B cell (primary cell): ENCODE results near the gene LENG1.
"Not testable (repeated sequence)": the region's sequence is repeated elsewhere in the genome, so short reads cannot be mapped to it uniquely, and the experiment has no call there.

Source experiments
- EZH2 ChIP-seq: IDR thresholded peaks from 2 replicates; pipeline ENCODE4 v1.6.1; 2012; ENCODE audit warnings: borderline replicate concordance, low read depth, mild to moderate bottlenecking, moderate library complexity, low read length; ENCODE audit not compliant: insufficient read depth, poor library complexity, severe bottlenecking
- TF ChIP-seq, protein P1 (sequence below): fragments of 200-600 bp; IDR thresholded peaks from one replicate; pipeline ENCODE4 v1.8.0; 2022; ENCODE audit warnings: antibody characterized with exemption, mild to moderate bottlenecking

DNA sequence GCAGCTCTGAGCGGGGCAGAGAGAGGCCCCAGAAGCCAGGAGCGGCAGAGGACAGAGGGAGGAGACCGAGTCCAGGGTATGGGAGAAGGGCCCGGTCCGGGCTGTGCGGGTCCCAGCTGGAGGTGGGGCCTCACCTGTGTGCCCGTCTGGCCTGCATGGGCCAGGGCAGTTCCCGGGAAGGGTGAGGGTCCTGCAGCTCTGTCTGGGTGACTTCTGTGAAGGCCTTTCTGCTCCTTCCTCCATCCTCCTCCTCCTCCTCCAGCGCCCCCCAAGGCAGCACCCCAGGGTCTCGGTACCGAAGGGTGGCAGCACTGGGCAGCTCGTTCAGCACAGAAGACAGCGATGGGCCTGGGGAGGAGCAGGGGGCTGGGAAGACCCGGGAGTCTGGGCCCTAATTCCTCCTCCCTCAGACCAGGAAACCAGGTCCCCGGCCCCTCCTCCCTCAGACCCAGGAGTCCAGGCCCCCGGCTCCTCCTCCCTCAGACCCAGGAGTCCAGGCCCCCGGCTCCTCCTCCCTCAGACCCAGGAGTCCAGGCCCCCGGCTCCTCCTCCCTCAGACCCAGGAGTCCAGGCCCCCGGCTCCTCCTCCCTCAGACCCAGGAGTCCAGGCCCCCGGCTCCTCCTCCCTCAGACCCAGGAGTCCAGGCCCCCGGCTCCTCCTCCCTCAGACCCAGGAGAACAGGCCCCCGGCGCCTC lies 12.4 kb upstream of the LENG1 start:
- not testable (repeated sequence) for TF ChIP-seq EZH2
- TF ChIP-seq, protein P1, sequence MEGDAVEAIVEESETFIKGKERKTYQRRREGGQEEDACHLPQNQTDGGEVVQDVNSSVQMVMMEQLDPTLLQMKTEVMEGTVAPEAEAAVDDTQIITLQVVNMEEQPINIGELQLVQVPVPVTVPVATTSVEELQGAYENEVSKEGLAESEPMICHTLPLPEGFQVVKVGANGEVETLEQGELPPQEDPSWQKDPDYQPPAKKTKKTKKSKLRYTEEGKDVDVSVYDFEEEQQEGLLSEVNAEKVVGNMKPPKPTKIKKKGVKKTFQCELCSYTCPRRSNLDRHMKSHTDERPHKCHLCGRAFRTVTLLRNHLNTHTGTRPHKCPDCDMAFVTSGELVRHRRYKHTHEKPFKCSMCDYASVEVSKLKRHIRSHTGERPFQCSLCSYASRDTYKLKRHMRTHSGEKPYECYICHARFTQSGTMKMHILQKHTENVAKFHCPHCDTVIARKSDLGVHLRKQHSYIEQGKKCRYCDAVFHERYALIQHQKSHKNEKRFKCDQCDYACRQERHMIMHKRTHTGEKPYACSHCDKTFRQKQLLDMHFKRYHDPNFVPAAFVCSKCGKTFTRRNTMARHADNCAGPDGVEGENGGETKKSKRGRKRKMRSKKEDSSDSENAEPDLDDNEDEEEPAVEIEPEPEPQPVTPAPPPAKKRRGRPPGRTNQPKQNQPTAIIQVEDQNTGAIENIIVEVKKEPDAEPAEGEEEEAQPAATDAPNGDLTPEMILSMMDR = not testable (repeated sequence)
